HCT116 (cell line): Measurements from ENCODE around the gene SEMA5A. TPM values are rescaled to one million over a fixed set of nuclear protein-coding genes. Genes with fewer than 3 reads are reported as not detected.

ENCODE experiments used
- ATAC-seq: fragments of 200-7000 bp; cut with Tn5 transposase; 2 replicates; pipeline ENCODE4 v1.9.1; 2020; ENCODE audit warnings: mild to moderate bottlenecking, moderate library complexity
- BruUV-seq: library from RNA; stranded (reverse); fragments of 400-500 nt; replicated peaks from 2 replicates; lab custom pipeline; 2021; lab: Mats Ljungman, UMichigan
- CTCF ChIA-PET: fragments of 300-600 bp; sonication (Branson Sonifier 250); formaldehyde crosslinking; loops from one replicate; lab custom pipeline; 2021; ENCODE audit warnings: antibody characterized with exemption; lab: Charles Lee
- POLR2A ChIA-PET: fragments of 300-600, 350-600 bp; sonication (Branson Sonifier 250); formaldehyde crosslinking; loops from one replicate; lab custom pipeline; 2021; ENCODE audit warnings: antibody characterized with exemption; lab: Charles Lee
- RAD21 ChIA-PET, 2 experiments: fragments of 300-600 bp; sonication (Branson Sonifier 250); formaldehyde crosslinking; loops; one replicate each; lab custom pipeline; 2023; ENCODE audit warnings: low total read pairs in 2 of 2; ENCODE audit not compliant: uncharacterized antibody in 2 of 2, unreplicated experiment in 2 of 2, low non-redundant PET in 1 of 2; lab: Charles Lee
- DNase-seq: peaks from one replicate; pipeline ENCODE4 v3.0.0-alpha.2; 2010; ENCODE audit warnings: low read depth, low spot score
- H2AFZ ChIP-seq: fragments of 200-600 bp; shearing (Covaris generic), sonication (generic); 2 replicates; pipeline ENCODE4 v1.6.1; 2017; ENCODE audit warnings: low read depth, mixed run types, mixed read lengths, antibody characterized with exemption, low read length; ENCODE audit not compliant: poor library complexity, severe bottlenecking
- H3K27ac ChIP-seq: 2 replicates; pipeline ENCODE4 v1.5.1; 2012; ENCODE audit warnings: low read depth, low read length
- H3K27me3 ChIP-seq: fragments of 200-600 bp; sonication (generic); 2 replicates; pipeline ENCODE4 v1.6.1; 2016; ENCODE audit warnings: mixed run types, low read length, mixed read lengths; ENCODE audit not compliant: insufficient read depth
- H3K36me3 ChIP-seq, 2 experiments: fragments of 200-500 bp in 1 of 2; fragments of 200-600 bp in 1 of 2; sonication (Bioruptor generic) in 1 of 2; sonication (generic) in 1 of 2; 2 replicates each; pipeline versions ENCODE4 v1.5.1 to v1.6.1; 2014 to 2016; ENCODE audit warnings: low read length in 2 of 2, inconsistent platforms in 1 of 2, mixed read lengths in 1 of 2, mixed run types in 1 of 2; ENCODE audit not compliant: insufficient read depth in 2 of 2, control insufficient read depth in 1 of 2
- H3K4me1 ChIP-seq, 2 experiments: fragments of 200-600 bp in 1 of 2; sonication (generic) in 1 of 2; 2 replicates each; pipeline versions ENCODE4 v1.5.1 to v1.6.1; 2012 to 2017; ENCODE audit warnings: low read length in 2 of 2, inconsistent platforms in 1 of 2, mild to moderate bottlenecking in 1 of 2, mixed read lengths in 1 of 2, mixed run types in 1 of 2, moderate library complexity in 1 of 2; ENCODE audit not compliant: insufficient read depth in 2 of 2, control insufficient read depth in 1 of 2
- H3K4me2 ChIP-seq: fragments of 200-600 bp; sonication (generic); 2 replicates; pipeline ENCODE4 v1.6.1; 2017; ENCODE audit warnings: mixed run types, low read length, mixed read lengths
- H3K4me3 ChIP-seq, 2 experiments: fragments of 200-600 bp in 1 of 2; sonication (generic) in 1 of 2; replicated peaks in 1 of 2; 2 replicates each; pipeline ENCODE4 v1.5.1; 2011 to 2016; ENCODE audit warnings: low read length in 2 of 2, control low read depth in 1 of 2, low read depth in 1 of 2, mild to moderate bottlenecking in 1 of 2, mixed read lengths in 1 of 2, mixed run types in 1 of 2
- H3K79me2 ChIP-seq: fragments of 200-600 bp; sonication (generic); 2 replicates; pipeline ENCODE4 v1.6.1; 2017; ENCODE audit warnings: mild to moderate bottlenecking, mixed run types, low read length, moderate library complexity, mixed read lengths; ENCODE audit not compliant: insufficient read depth
- H3K9ac ChIP-seq: fragments of 200-600 bp; sonication (generic); 2 replicates; pipeline ENCODE4 v1.6.1; 2016; ENCODE audit warnings: low read length, mixed read lengths
- H3K9me2 ChIP-seq: fragments of 200-600 bp; sonication (generic), shearing (Covaris generic); 2 replicates; pipeline ENCODE4 v1.6.1; 2017; ENCODE audit warnings: mixed run types, mild to moderate bottlenecking, moderate library complexity; ENCODE audit not compliant: insufficient read depth
- H3K9me3 ChIP-seq, 2 experiments: fragments of 200-500 bp in 1 of 2; fragments of 200-600 bp in 1 of 2; sonication (Bioruptor generic) in 1 of 2; sonication (generic) in 1 of 2; 2 replicates each; pipeline ENCODE4 v1.6.1; 2014 to 2017; ENCODE audit warnings: low read length in 2 of 2, mixed read lengths in 2 of 2, inconsistent platforms in 1 of 2, low read depth in 1 of 2, mild to moderate bottlenecking in 1 of 2, mixed run types in 1 of 2, moderate library complexity in 1 of 2; ENCODE audit not compliant: control insufficient read depth in 1 of 2, insufficient read depth in 1 of 2
- H4K20me1 ChIP-seq: fragments of 200-600 bp; sonication (generic), shearing (Covaris generic); 2 replicates; pipeline ENCODE4 v1.6.1; 2017; ENCODE audit warnings: mixed run types, mild to moderate bottlenecking, moderate library complexity; ENCODE audit not compliant: insufficient read depth
- CBX3 ChIP-seq: IDR thresholded peaks from 2 replicates; pipeline ENCODE4 v1.6.1; 2012; ENCODE audit warnings: low read depth
- CEBPB ChIP-seq: IDR thresholded peaks from 2 replicates; pipeline ENCODE4 v1.6.1; 2012; ENCODE audit warnings: low read depth
- EGR1 ChIP-seq: IDR thresholded peaks from 2 replicates; pipeline ENCODE4 v1.6.1; 2012; ENCODE audit warnings: low read depth
- EZH2phosphoT487 ChIP-seq: fragments of 200-600 bp; IDR thresholded peaks from 2 replicates; pipeline ENCODE4 v1.6.1; 2018; ENCODE audit warnings: antibody characterized with exemption, borderline replicate concordance
- POLR2A ChIP-seq: IDR thresholded peaks from 2 replicates; pipeline ENCODE4 v1.7.0; 2011; ENCODE audit warnings: borderline replicate concordance; ENCODE audit not compliant: insufficient read depth, insufficient read length; ENCODE audit errors: extremely low read depth
- POLR2AphosphoS5 ChIP-seq: IDR thresholded peaks from 2 replicates; pipeline ENCODE4 v1.6.1; 2011; ENCODE audit warnings: mild to moderate bottlenecking, low read depth, low read length, moderate library complexity
- RAD21 ChIP-seq: IDR thresholded peaks from 2 replicates; pipeline ENCODE4 v1.6.1; 2012; ENCODE audit warnings: low read depth, mild to moderate bottlenecking
- SRF ChIP-seq: IDR thresholded peaks from 2 replicates; pipeline ENCODE4 v1.6.1; 2012; ENCODE audit warnings: low read depth
- YY1 ChIP-seq: IDR thresholded peaks from 2 replicates; pipeline ENCODE4 v1.6.1; 2011; ENCODE audit warnings: low read length, low read depth, moderate library complexity, mild to moderate bottlenecking; ENCODE audit not compliant: insufficient replicate concordance; ENCODE audit errors: extremely low read depth
- intact Hi-C: fragments of 100-400 bp; cut with micrococcal nuclease; formaldehyde crosslinking; loops from 2 replicates; pipeline ENCODE4 v1.10.0; 2022
- total RNA-seq: library from RNA; stranded (reverse); gene quantifications from one replicate; pipeline ENCODE4 v1.2.1, GENCODE V29; 2021; ENCODE audit not compliant: unreplicated experiment
- TF ChIP-seq, protein P1 (sequence below): IDR thresholded peaks from 2 replicates; pipeline ENCODE4 v1.6.1; 2012
- TF ChIP-seq, protein P2 (sequence below): IDR thresholded peaks from 2 replicates; pipeline ENCODE4 v1.6.1; 2012
- TF ChIP-seq, protein P3 (sequence below), 3 experiments: fragments of 200-600 bp in 1 of 3; sonication (generic) in 1 of 3; IDR thresholded peaks in 2 of 3; conservative IDR thresholded peaks in 1 of 3; 2 replicates each; pipeline ENCODE4 v1.5.1; 2012 to 2017; ENCODE audit warnings: low read depth in 2 of 3, low read length in 2 of 3, antibody characterized with exemption in 1 of 3, borderline replicate concordance in 1 of 3, control low read depth in 1 of 3, mild to moderate bottlenecking in 1 of 3, mixed read lengths in 1 of 3, mixed run types in 1 of 3, moderate library complexity in 1 of 3; ENCODE audit not compliant: insufficient read depth in 1 of 3

The SEMA5A gene
- total RNA-seq, 1 experiment from 2014 or later: 0.02 TPM

DNA sequence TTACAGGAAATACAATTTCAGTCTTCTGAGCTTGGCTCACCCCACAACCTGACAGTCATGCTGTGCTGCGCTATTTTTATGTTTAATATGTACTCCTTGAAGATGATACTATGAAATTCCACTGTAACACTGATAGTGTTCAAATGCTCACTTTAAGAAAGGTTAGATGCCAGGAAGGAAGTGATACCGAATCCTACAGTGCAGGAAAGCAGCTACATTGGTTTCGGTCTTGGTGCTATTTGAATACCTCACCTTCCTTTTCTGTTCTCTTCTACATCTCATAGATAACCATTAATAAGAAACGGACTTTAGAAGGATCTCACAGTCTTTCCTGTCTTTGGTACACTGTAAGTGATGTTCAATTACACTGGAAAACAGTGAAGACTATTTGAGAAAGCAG, 117.6 kb downstream of the SEMA5A start:
- no peaks in the 10 kb centered on the region for H3K4me1 ChIP-seq
- no peak overlapping the region for H2AFZ ChIP-seq
- ChIA-PET POLR2A (no interaction called here), RAD21 (no interaction called here), CTCF (no interaction called here)
- H3K9ac ChIP-seq: no peak overlapping the region
- TF ChIP-seq CBX3 (no peak), YY1 (no peak), POLR2A (no peak), RAD21 (no peak), CEBPB (no peak), EZH2phosphoT487 (no peak), POLR2AphosphoS5 (no peak), SRF (no peak), EGR1 (no peak)
- TF ChIP-seq, protein P1, sequence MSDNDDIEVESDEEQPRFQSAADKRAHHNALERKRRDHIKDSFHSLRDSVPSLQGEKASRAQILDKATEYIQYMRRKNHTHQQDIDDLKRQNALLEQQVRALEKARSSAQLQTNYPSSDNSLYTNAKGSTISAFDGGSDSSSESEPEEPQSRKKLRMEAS: no peak
- TF ChIP-seq, protein P2, sequence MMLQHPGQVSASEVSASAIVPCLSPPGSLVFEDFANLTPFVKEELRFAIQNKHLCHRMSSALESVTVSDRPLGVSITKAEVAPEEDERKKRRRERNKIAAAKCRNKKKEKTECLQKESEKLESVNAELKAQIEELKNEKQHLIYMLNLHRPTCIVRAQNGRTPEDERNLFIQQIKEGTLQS: no peak
- TF ChIP-seq, protein P3, sequence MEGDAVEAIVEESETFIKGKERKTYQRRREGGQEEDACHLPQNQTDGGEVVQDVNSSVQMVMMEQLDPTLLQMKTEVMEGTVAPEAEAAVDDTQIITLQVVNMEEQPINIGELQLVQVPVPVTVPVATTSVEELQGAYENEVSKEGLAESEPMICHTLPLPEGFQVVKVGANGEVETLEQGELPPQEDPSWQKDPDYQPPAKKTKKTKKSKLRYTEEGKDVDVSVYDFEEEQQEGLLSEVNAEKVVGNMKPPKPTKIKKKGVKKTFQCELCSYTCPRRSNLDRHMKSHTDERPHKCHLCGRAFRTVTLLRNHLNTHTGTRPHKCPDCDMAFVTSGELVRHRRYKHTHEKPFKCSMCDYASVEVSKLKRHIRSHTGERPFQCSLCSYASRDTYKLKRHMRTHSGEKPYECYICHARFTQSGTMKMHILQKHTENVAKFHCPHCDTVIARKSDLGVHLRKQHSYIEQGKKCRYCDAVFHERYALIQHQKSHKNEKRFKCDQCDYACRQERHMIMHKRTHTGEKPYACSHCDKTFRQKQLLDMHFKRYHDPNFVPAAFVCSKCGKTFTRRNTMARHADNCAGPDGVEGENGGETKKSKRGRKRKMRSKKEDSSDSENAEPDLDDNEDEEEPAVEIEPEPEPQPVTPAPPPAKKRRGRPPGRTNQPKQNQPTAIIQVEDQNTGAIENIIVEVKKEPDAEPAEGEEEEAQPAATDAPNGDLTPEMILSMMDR (IDR thresholded peaks at IDR 0.05 in 2 of 3, conservative IDR thresholded peaks at IDR 0.05 in 1 of 3; ENCODE audit: borderline replicate concordance in 1 of 3, insufficient read depth in 1 of 3, low read depth in 2 of 3, low read length in 2 of 3): no peak
- H3K79me2 ChIP-seq: no peaks in the 10 kb centered on the region
- ATAC-seq: no peak
- no peak for DNase-seq
- no peaks in the 10 kb centered on the region for H3K9me2 ChIP-seq
- no peak overlapping the region for H3K4me3 ChIP-seq
- BruUV-seq: no TSS peak
- no peaks in the 10 kb centered on the region for H3K27me3 ChIP-seq
- H3K27ac ChIP-seq: no peak overlapping the region
- intact Hi-C loops: no loop called here
- no peak overlapping the region for H3K4me2 ChIP-seq
- H3K9me3 ChIP-seq: peaks cover 0 to 24% of the 10 kb centered on the region in 2 experiments; a peak in 2 of 4 replicates
- no peaks in the 10 kb centered on the region for H3K36me3 ChIP-seq
- H4K20me1 ChIP-seq: no peaks in the 10 kb centered on the region
